GM21381 (cell line): ENCODE measurements around the gene USH1C.

Source experiments
- ATAC-seq: cut with Tn5 transposase; IDR thresholded peaks from one replicate; pipeline ENCODE4 v1.9.1; 2021; ENCODE audit warnings: mild to moderate bottlenecking, moderate library complexity; ENCODE audit not compliant: unreplicated experiment

USH1C gene

GRCh38 chr11:17544181-17544622 lies at the start of gene USH1C:
Gene USH1C, minus strand, starts transcription at chr11:17544416. Its CDS starts 109 bp downstream, at chr11:17544307.
- ATAC-seq = no peak

- ATAC-seq = no peak
These were observed 49.4 kb upstream of the USH1C start for GRCh38 chr11:17593466-17594245.

GRCh38 chr11:17591293-17591692 lies 47.1 kb upstream of the USH1C start:
- ATAC-seq = no peak

GRCh38 chr11:17590463-17590862 lies 46.2 kb upstream of the USH1C start:
- no peak for ATAC-seq

GRCh38 chr11:17588721-17589120 lies 44.5 kb upstream of the USH1C start:
- no peak for ATAC-seq

GRCh38 chr11:17588166-17588565 lies 44.0 kb upstream of the USH1C start:
- no peak for ATAC-seq

- no peak for ATAC-seq
These were observed 41.9 kb upstream of the USH1C start for GRCh38 chr11:17585911-17586695.

GRCh38 chr11:17581732-17582053 lies 37.5 kb upstream of the USH1C start:
- ATAC-seq = no peak

- no peak for ATAC-seq
These were observed 37.0 kb upstream of the USH1C start for GRCh38 chr11:17581036-17581731.

- no peak for ATAC-seq
These were observed 36.1 kb upstream of the USH1C start for GRCh38 chr11:17580271-17580670.

- no peak for ATAC-seq
These were observed 35.2 kb upstream of the USH1C start for GRCh38 chr11:17579451-17579850.

GRCh38 chr11:17578958-17579357 lies 34.7 kb upstream of the USH1C start:
- no peak for ATAC-seq

- ATAC-seq = no peak
These were observed 34.1 kb upstream of the USH1C start for GRCh38 chr11:17578296-17578695.

GRCh38 chr11:17575431-17576425 lies 31.5 kb upstream of the USH1C start:
- no peak for ATAC-seq

GRCh38 chr11:17574141-17575091 lies 30.2 kb upstream of the USH1C start:
- ATAC-seq = no peak

- no peak for ATAC-seq
These were observed 29.3 kb upstream of the USH1C start for GRCh38 chr11:17573526-17573925.

GRCh38 chr11:17572791-17573460 lies 28.7 kb upstream of the USH1C start:
- no peak for ATAC-seq

- ATAC-seq = no peak
These were observed 28.1 kb upstream of the USH1C start for GRCh38 chr11:17572359-17572690.
